Smooth muscle cell (in vitro differentiated cells): Measurements from ENCODE around the gene RRP15. TPM values are rescaled to one million over a fixed set of nuclear protein-coding genes. Genes with fewer than 3 reads are reported as not detected.

ENCODE experiments used
- DNase-seq: peaks from one replicate; lab custom pipeline; 2025; ENCODE audit not compliant: unreplicated experiment; lab: John Stamatoyannopoulos, UW
- H2AFZ ChIP-seq: fragments of 200-600 bp; sonication (generic); 2 replicates; pipeline ENCODE4 v1.6.0; 2016; ENCODE audit warnings: antibody characterized with exemption, low read depth, mild to moderate bottlenecking
- H3F3A ChIP-seq: fragments of 200-600 bp; sonication (generic); 2 replicates; pipeline ENCODE4 v1.6.0; 2017; ENCODE audit warnings: antibody characterized with exemption, low read depth
- H3K27ac ChIP-seq: fragments of 200-600 bp; sonication (generic); 2 replicates; pipeline ENCODE4 v1.5.1; 2016; ENCODE audit warnings: low read depth, mild to moderate bottlenecking
- H3K27me3 ChIP-seq: fragments of 200-600 bp; sonication (generic); 2 replicates; pipeline ENCODE4 v1.6.1; 2016; ENCODE audit warnings: low read depth, mild to moderate bottlenecking
- H3K36me3 ChIP-seq: fragments of 200-600 bp; sonication (generic); 2 replicates; pipeline ENCODE4 v1.5.1; 2016; ENCODE audit warnings: low read depth
- H3K4me1 ChIP-seq: fragments of 200-600 bp; sonication (generic); 2 replicates; pipeline ENCODE4 v1.5.1; 2016; ENCODE audit warnings: low read depth
- H3K4me2 ChIP-seq: fragments of 200-600 bp; sonication (generic); 2 replicates; pipeline ENCODE4 v1.6.0; 2016; ENCODE audit warnings: mild to moderate bottlenecking
- H3K4me3 ChIP-seq: fragments of 200-600 bp; sonication (generic); 2 replicates; pipeline ENCODE4 v1.5.1; 2016; ENCODE audit warnings: mild to moderate bottlenecking
- H3K79me2 ChIP-seq: fragments of 200-600 bp; sonication (generic); 2 replicates; pipeline ENCODE4 v1.6.0; 2016; ENCODE audit warnings: low read depth, mild to moderate bottlenecking
- H3K9ac ChIP-seq: fragments of 200-600 bp; sonication (generic); 2 replicates; pipeline ENCODE4 v1.6.0; 2016; ENCODE audit warnings: low read depth
- H3K9me3 ChIP-seq: fragments of 200-600 bp; sonication (generic); replicated peaks from 2 replicates; pipeline ENCODE4 v1.5.1; 2016; ENCODE audit warnings: low read depth
- H4K20me1 ChIP-seq: fragments of 200-600 bp; sonication (generic); 2 replicates; pipeline ENCODE4 v1.6.0; 2016; ENCODE audit warnings: low read depth
- whole genome bisulfite sequencing: methylation state at CpG from one replicate; pipeline ENCODE4 v1.1.7; 2016; ENCODE audit warnings: low lambda C conversion rate; 5-methylcytosine and 5-hydroxymethylcytosine counted together
- polyA plus RNA-seq: library from polyadenylated mRNA; unstranded; fragments of >200 nt; fragmentation: Nextera tagmentation; extraction: Ambion mirVana; gene quantifications from 2 replicates; pipeline ENCODE4 v1.2.1, GENCODE V29; 2016
- total RNA-seq: library from RNA; depleted of rRNA; stranded (reverse); fragments of >200 nt; gene quantifications from 2 replicates; pipeline ENCODE4 v1.2.3, GENCODE V29; 2014
- TF ChIP-seq, protein P1 (sequence below): fragments of 200-600 bp; sonication (generic); IDR thresholded peaks from 2 replicates; pipeline ENCODE4 v1.5.1; 2017; ENCODE audit warnings: borderline replicate concordance, mild to moderate bottlenecking, antibody characterized with exemption; ENCODE audit not compliant: insufficient read depth, poor library complexity, severe bottlenecking

RRP15 gene
- total and polyA plus RNA-seq, 2 experiments from 2014 or later, result 6.6 to 13.2 TPM

DNA sequence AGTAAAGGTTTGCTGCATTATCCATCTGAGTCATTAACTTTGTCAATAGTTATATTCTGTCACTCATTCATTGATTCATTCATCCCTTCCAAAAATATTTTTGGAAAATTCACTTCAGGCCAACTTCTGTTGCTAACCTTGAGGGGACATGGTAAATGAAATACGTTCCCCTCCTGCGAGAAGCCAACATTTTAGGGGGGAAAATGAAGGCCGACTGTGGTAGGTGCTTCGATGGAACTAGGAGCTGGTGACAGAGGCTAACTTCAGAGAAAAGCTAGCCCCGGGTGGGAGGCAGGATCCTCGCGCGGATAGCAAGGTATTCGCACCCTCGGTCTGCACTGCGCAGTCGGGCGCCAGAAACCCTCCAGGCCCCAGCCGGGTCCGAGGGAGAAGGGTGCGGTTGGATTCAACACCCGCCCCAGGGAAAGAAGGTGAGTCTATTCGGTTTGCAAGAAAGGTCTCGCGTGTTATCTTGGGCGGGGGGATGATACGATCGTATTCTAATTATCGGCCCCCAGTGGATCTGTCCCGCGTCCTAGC, 646 bp upstream of the RRP15 start:
- Histone ChIP-seq H3K9me3 (no peaks in the 10 kb centered on the region), H3K4me3 (peak overlapping the region; percentile 77), H3K36me3 (no peaks in the 10 kb centered on the region), H3K4me2 (peak overlapping the region; percentile 99), H2AFZ (peak overlapping the region; percentile 85), H3K27me3 (no peaks in the 10 kb centered on the region), H4K20me1 (no peaks in the 10 kb centered on the region), H3K9ac (peak overlapping the region; percentile 72), H3K27ac (peak overlapping the region; percentile 60), H3K79me2 (peaks cover 40% of the 10 kb centered on the region), H3K4me1 (peaks cover 17% of the 10 kb centered on the region), H3F3A (no peaks in the 10 kb centered on the region)
- WGBS, result 21% methylated on average over 26 of the region's 26 CpGs
- TF ChIP-seq, protein P1, sequence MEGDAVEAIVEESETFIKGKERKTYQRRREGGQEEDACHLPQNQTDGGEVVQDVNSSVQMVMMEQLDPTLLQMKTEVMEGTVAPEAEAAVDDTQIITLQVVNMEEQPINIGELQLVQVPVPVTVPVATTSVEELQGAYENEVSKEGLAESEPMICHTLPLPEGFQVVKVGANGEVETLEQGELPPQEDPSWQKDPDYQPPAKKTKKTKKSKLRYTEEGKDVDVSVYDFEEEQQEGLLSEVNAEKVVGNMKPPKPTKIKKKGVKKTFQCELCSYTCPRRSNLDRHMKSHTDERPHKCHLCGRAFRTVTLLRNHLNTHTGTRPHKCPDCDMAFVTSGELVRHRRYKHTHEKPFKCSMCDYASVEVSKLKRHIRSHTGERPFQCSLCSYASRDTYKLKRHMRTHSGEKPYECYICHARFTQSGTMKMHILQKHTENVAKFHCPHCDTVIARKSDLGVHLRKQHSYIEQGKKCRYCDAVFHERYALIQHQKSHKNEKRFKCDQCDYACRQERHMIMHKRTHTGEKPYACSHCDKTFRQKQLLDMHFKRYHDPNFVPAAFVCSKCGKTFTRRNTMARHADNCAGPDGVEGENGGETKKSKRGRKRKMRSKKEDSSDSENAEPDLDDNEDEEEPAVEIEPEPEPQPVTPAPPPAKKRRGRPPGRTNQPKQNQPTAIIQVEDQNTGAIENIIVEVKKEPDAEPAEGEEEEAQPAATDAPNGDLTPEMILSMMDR, result no peak
- DNase-seq, result no peak

DNA sequence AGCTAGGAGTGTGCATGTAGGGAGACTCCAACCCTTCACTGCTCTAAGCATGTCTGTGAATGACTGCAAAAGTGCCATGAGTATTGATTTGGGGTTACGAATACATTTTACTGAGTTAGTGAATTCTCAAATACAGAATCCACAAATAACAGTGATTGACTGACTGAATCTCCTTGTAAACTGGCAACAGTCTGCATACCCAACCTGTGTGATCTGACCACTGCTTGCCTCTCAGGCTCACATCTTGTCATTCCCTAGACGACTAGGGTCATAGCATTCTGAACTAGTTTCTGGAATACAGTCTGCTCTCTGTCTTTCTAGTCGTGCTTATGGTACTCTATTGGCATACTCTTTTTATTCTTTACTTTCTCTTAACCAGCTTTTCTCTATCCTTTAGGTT, 7.4 kb downstream of the RRP15 start:
- TF ChIP-seq, protein P1, result no peak
- WGBS, result 84% methylated on average over 3 of the region's 3 CpGs
- Histone ChIP-seq H3K9me3 (no peaks in the 10 kb centered on the region), H3K27me3 (no peaks in the 10 kb centered on the region), H3F3A (no peaks in the 10 kb centered on the region), H3K9ac (no peak overlapping the region), H3K4me3 (no peak overlapping the region), H3K36me3 (peaks cover 8% of the 10 kb centered on the region), H2AFZ (no peak overlapping the region), H3K4me1 (no peaks in the 10 kb centered on the region), H3K27ac (no peak overlapping the region), H3K4me2 (no peak overlapping the region), H3K79me2 (peaks cover 42% of the 10 kb centered on the region), H4K20me1 (peaks cover 33% of the 10 kb centered on the region)
- DNase-seq, result no peak

DNA sequence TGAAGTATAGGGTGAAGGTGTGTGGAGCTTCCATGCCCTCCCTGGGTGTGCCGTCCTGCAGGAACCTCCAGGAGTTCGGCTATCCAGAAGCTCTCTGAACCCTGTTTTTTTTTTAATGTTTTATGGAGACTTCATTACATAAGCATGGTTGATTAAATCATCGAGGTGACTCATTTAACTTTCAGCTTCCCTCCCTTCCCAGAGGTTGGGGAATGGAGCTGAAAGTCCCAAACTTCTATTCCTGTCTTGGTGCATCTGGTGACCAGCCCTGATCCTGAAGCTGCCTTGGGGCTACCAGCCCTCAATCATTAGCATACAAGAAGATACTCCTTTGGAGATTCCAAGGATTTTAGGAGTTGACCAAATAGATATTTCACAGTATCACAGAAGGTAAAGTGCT, 9.5 kb downstream of the RRP15 start:
- DNase-seq, result no peak
- 92% methylated on average over 3 of the region's 3 CpGs for WGBS
- Histone ChIP-seq H3F3A (no peaks in the 10 kb centered on the region), H3K4me1 (no peaks in the 10 kb centered on the region), H3K36me3 (peaks cover 8% of the 10 kb centered on the region), H3K27me3 (no peaks in the 10 kb centered on the region), H3K4me3 (no peak overlapping the region), H2AFZ (no peak overlapping the region), H3K9me3 (no peaks in the 10 kb centered on the region), H3K27ac (no peak overlapping the region), H4K20me1 (peaks cover 42% of the 10 kb centered on the region), H3K9ac (no peak overlapping the region), H3K79me2 (peaks cover 23% of the 10 kb centered on the region), H3K4me2 (no peak overlapping the region)
- TF ChIP-seq, protein P1, result no peak

DNA sequence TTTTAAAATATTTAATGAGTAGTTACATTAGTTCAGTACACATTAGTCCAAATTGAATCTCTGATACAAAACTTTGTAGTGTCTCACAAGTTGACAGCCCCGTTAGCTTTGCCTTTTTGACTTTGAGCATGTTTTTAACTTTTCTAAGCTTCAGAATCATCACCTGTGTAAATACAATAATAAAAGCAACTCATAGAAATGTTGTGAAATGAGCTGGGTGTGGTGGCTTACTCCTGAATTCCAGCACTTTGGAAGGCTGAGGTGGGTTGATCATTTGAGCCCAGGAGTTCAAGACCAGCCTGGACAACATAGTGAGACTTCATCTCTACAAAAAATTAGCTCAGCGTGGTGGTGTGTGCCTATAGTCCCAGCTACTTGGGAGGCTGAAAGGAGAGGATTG, 11.1 kb downstream of the RRP15 start:
- Histone ChIP-seq H2AFZ (no peak overlapping the region), H3K4me1 (peaks cover 2% of the 10 kb centered on the region), H3K4me2 (no peak overlapping the region), H3K9ac (no peak overlapping the region), H3K4me3 (no peak overlapping the region), H3K9me3 (no peaks in the 10 kb centered on the region), H3K27ac (no peak overlapping the region), H3K36me3 (peaks cover 8% of the 10 kb centered on the region), H4K20me1 (peaks cover 43% of the 10 kb centered on the region), H3K79me2 (peaks cover 18% of the 10 kb centered on the region), H3K27me3 (no peaks in the 10 kb centered on the region), H3F3A (no peaks in the 10 kb centered on the region)
- 96% methylated on average over 2 of the region's 2 CpGs for WGBS
- no peak for DNase-seq
- TF ChIP-seq, protein P1, result no peak
